BLaER1 (cell line): ENCODE results near the gene FBXO3.

Experiments
- H3K27ac ChIP-seq: shearing (Covaris generic); formaldehyde crosslinking; 2 replicates; pipeline ENCODE4 v1.8.1; 2022
- H3K27me3 ChIP-seq: shearing (Covaris generic); formaldehyde crosslinking; 2 replicates; pipeline ENCODE4 v1.8.1; 2022
- H3K36me3 ChIP-seq: shearing (Covaris generic); formaldehyde crosslinking; 2 replicates; pipeline ENCODE4 v1.8.1; 2022
- H3K4me1 ChIP-seq: shearing (Covaris generic); formaldehyde crosslinking; 2 replicates; pipeline ENCODE4 v1.8.1; 2022
- H3K4me2 ChIP-seq: shearing (Covaris generic); formaldehyde crosslinking; 2 replicates; pipeline ENCODE4 v1.8.1; 2022
- H3K4me3 ChIP-seq: shearing (Covaris generic); formaldehyde crosslinking; 2 replicates; pipeline ENCODE4 v1.8.1; 2022
- H3K9ac ChIP-seq: shearing (Covaris generic); formaldehyde crosslinking; 2 replicates; pipeline ENCODE4 v1.8.1; 2022
- H3K9me3 ChIP-seq: shearing (Covaris generic); formaldehyde crosslinking; 2 replicates; pipeline ENCODE4 v1.8.1; 2022
- H4K20me1 ChIP-seq: shearing (Covaris generic); formaldehyde crosslinking; 2 replicates; pipeline ENCODE4 v1.8.1; 2022
- Cebpa-rat ChIP-seq: shearing (Covaris generic); IDR thresholded peaks from 2 replicates; pipeline ENCODE4 v1.8.1; 2022

FBXO3 gene

GRCh38 chr11:33742249-33742851 lies 32.0 kb downstream of the FBXO3 start:
- H3K4me3 ChIP-seq, result no peak overlapping the region
- no peaks in the 10 kb centered on the region for H3K9me3 ChIP-seq
- no peak overlapping the region for H3K4me2 ChIP-seq
- no peaks in the 10 kb centered on the region for H3K27me3 ChIP-seq
- H3K9ac ChIP-seq, result no peak overlapping the region
- peaks cover under 1% of the 10 kb centered on the region; the same call in 1 of the 2 replicates for H3K4me1 ChIP-seq
- H3K27ac ChIP-seq, result no peak overlapping the region
- H4K20me1 ChIP-seq, result no peaks in the 10 kb centered on the region
- TF ChIP-seq Cebpa-rat, result no peak
- H3K36me3 ChIP-seq, result peaks cover 26% of the 10 kb centered on the region

DNA sequence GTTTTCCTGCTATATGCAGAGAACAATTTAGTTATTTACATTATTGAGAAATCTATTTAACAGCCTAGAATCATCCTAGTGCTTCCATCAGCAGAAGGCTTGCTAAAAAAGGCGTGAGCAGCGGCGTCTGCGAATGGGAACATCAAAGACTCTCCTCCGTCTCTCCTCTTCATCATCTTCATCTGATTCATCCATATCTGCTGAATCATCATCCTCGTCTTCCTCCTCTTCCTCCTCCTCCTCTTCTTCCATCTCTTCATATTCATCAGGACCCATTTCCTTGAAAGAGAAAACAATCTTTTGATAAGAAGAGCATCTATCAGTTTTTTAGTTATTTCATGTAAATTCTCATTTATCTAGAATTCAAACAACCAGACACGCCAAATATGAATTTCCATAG lies 32.5 kb downstream of the FBXO3 start:
- H3K4me1 ChIP-seq, result peaks cover 6% of the 10 kb centered on the region
- no peaks in the 10 kb centered on the region for H3K9me3 ChIP-seq
- no peak overlapping the region for H3K4me3 ChIP-seq
- peaks cover 21% of the 10 kb centered on the region for H3K36me3 ChIP-seq
- no peaks in the 10 kb centered on the region for H4K20me1 ChIP-seq
- no peak for TF ChIP-seq Cebpa-rat
- no peak overlapping the region for H3K27ac ChIP-seq
- no peak overlapping the region for H3K9ac ChIP-seq
- H3K27me3 ChIP-seq, result no peaks in the 10 kb centered on the region
- no peak overlapping the region for H3K4me2 ChIP-seq

- Histone ChIP-seq H3K27ac (no peak overlapping the region), H3K36me3 (peaks cover 9% of the 10 kb centered on the region; the same call in 1 of the 2 replicates), H3K4me1 (peaks cover 39% of the 10 kb centered on the region), H3K4me2 (peak overlapping the region; percentile 88; the same call in 1 of the 2 replicates), H3K9me3 (no peaks in the 10 kb centered on the region), H3K27me3 (no peaks in the 10 kb centered on the region), H3K9ac (no peak overlapping the region), H3K4me3 (no peak overlapping the region), H4K20me1 (peaks cover 26% of the 10 kb centered on the region)
- TF ChIP-seq Cebpa-rat, result no peak
These were observed 36.9 kb downstream of the FBXO3 start for GRCh38 chr11:33737362-33737821.

GRCh38 chr11:33736148-33736812 lies 38.0 kb downstream of the FBXO3 start, which contains the start of gene CD59:
CD59 (minus strand) TSS chr11:33736423; CDS start chr11:33722445, 13,978 bp downstream.
- Histone ChIP-seq H3K4me2 (peak within 1 kb of the TSS; percentile 88), H3K4me1 (peaks cover 49% of the 10 kb centered on the region), H3K27ac (peak within 1 kb of the TSS; percentile 89), H3K27me3 (no peaks in the 10 kb centered on the region), H4K20me1 (peaks cover 38% of the 10 kb centered on the region), H3K4me3 (peak within 1 kb of the TSS; percentile 89), H3K9ac (peak within 1 kb of the TSS; percentile 89), H3K9me3 (no peaks in the 10 kb centered on the region), H3K36me3 (peaks cover 17% of the 10 kb centered on the region)
- no peak for TF ChIP-seq Cebpa-rat

DNA sequence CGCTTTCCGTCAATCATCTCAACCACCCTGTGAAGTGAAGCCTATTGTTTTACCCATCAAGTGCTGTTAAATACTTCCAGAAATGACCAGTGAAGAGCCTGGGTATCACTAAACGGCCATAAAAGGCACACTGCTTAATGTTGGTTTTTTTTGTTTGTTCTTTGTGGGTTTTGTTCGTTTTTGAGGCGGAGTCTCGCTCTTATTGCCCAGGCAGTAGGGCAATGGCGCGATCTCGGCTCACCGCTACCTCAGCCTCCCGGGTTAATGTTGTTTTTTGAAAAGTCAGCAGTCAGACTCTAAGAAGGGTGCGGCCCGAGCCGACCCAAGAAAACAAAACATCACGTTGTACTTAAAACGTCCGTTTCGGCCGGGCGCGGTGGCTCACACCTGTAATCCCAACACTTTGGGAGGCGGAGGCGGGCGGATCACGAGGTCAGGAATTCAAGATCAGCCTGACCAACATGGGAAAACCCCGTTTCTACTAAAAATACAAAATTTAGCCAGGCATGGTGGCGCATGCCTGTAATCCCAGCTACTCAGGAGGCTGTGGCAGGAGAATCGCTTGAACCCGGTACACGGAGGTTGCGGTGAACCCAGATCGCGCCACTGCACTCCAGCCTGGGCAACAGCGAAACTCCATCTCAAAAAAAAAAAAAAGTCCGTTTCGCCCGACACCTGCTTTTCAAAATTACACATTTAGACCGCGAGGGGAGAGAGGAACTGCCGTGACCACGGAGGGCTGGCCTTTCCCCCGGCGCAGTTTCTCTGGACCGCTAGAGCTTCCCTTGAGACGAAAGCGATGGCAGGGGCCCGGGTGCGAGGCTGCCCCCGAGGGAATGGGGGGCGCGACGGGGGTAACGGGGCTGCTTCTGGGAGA lies 38.8 kb downstream of the FBXO3 start:
- TF ChIP-seq Cebpa-rat, result no peak
- H3K27me3 ChIP-seq, result no peaks in the 10 kb centered on the region
- peaks cover 44% of the 10 kb centered on the region for H4K20me1 ChIP-seq
- peak overlapping the region; percentile 89 for H3K27ac ChIP-seq
- H3K4me1 ChIP-seq, result peaks cover 49% of the 10 kb centered on the region
- H3K36me3 ChIP-seq, result peaks cover 20% of the 10 kb centered on the region
- peak overlapping the region; percentile 89 for H3K4me3 ChIP-seq
- H3K9ac ChIP-seq, result peak overlapping the region; percentile 89
- no peaks in the 10 kb centered on the region for H3K9me3 ChIP-seq
- H3K4me2 ChIP-seq, result peak overlapping the region; percentile 88

DNA sequence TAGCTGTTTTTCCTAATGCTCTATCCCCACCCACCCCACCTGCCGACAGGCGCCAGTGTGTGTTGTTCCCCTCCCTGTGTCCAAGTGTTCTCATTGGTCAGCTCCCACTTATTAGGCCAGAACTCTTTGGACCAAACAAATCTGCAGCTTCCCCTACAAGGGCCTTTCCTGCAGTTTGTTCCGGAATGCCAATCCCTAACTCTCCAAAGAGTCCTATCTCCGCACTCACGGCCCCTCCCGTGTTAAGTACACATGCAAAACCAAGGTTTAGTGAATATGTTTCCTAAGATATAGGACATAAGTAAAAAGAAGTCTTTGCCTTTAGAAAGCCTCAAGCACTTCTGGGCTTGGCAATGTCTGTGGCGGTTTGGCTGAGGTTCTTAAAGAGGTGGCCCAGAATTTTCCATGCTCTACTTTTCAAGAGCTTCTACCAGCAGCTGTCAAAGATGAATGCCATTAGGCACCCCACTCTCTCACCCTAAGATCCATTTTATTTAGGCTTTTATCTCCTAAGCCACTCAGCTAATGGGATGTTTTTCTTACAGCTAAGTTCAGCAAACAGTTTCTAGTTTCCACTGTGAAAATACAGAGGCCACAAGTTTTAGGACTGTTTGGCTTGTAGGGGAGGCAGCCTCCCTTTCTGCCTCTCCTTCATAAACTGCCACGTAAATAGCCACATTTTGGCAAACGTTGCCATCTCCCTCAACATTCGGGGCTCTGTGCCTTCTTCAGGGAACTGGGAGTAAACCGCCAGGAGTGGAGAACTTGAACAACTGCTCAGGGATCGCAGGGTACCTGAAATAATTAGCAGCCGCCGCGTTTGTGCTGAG lies 39.7 kb downstream of the FBXO3 start:
- H4K20me1 ChIP-seq, result peaks cover 51% of the 10 kb centered on the region
- no peak for TF ChIP-seq Cebpa-rat
- H3K27me3 ChIP-seq, result no peaks in the 10 kb centered on the region
- peaks cover 49% of the 10 kb centered on the region for H3K4me1 ChIP-seq
- H3K9me3 ChIP-seq, result 0 out of 2 replicates have a peak, but pooled peaks cover under 1% of the 10 kb centered on the region
- H3K36me3 ChIP-seq, result peaks cover 26% of the 10 kb centered on the region
- peak overlapping the region; percentile 89 for H3K4me3 ChIP-seq
- H3K4me2 ChIP-seq, result peak overlapping the region; percentile 88
- peak overlapping the region; percentile 89 for H3K9ac ChIP-seq
- H3K27ac ChIP-seq, result peak overlapping the region; percentile 89

- H3K4me2 ChIP-seq, result peak overlapping the region; percentile 88
- no peak for TF ChIP-seq Cebpa-rat
- H3K9me3 ChIP-seq, result 0 out of 2 replicates have a peak, but pooled peaks cover 7% of the 10 kb centered on the region
- no peaks in the 10 kb centered on the region for H3K27me3 ChIP-seq
- H3K27ac ChIP-seq, result no peak overlapping the region
- H3K4me1 ChIP-seq, result peaks cover 49% of the 10 kb centered on the region
- H3K36me3 ChIP-seq, result peaks cover 26% of the 10 kb centered on the region
- no peak overlapping the region for H3K4me3 ChIP-seq
- H3K9ac ChIP-seq, result no peak overlapping the region
- peaks cover 51% of the 10 kb centered on the region for H4K20me1 ChIP-seq
These were observed 40.3 kb downstream of the FBXO3 start for GRCh38 chr11:33733980-33734379.

DNA sequence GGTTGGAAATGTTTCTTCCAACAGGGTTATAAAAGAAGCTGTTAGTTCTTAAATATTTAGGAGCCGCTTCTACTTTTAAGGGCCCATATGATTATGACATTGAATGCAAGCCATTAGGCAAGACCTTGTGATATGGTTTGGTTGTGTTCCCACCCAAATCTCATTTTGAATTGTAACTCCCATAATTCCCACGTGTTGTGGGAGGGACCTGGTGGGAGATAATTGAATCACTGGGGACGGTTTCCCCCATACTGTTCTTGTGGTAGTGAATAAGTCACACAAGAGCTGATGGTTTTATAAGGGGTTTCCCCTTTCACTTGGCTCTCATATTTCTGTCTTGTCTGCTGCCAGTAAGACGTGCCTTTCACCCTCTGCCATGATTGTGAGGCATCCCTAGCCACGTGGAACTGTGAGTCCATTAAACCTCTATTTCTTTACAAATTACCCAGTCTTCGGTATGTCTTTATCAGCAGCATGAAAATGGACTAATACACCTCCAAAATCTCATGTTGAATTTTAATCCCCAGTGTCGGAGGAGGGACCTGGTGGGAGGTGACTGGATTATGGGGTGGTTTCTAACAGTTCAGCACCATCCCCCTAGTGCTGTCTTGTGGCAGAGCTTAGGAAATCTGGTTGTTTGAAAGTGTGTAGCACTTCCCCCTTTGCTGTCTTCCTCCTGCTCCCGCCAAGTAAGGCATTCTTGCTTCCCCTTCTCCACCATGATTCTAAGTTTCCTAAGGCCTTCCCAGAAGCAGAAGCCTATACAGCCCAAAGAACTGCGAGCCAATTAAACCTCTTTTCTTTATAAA lies 42.4 kb downstream of the FBXO3 start:
- Histone ChIP-seq H3K4me2 (peak overlapping the region; percentile 88), H3K9ac (no peak overlapping the region), H3K27me3 (no peaks in the 10 kb centered on the region), H3K27ac (no peak overlapping the region), H3K4me1 (peaks cover 44% of the 10 kb centered on the region), H4K20me1 (peaks cover 51% of the 10 kb centered on the region), H3K4me3 (no peak overlapping the region), H3K36me3 (peaks cover 26% of the 10 kb centered on the region), H3K9me3 (peaks cover 7% of the 10 kb centered on the region; the same call in 1 of the 2 replicates)
- TF ChIP-seq Cebpa-rat, result no peak
